NCI-H1105 (cell line): ENCODE data around the gene MYEOV.

Experiments
- DNase-seq: peaks from one replicate; lab custom pipeline; 2025; lab: John Stamatoyannopoulos, UW

Gene MYEOV

GRCh38 chr11:69287968-69288882 is 5.7 kb upstream of the MYEOV start:
- DNase-seq, result no peak

DNA sequence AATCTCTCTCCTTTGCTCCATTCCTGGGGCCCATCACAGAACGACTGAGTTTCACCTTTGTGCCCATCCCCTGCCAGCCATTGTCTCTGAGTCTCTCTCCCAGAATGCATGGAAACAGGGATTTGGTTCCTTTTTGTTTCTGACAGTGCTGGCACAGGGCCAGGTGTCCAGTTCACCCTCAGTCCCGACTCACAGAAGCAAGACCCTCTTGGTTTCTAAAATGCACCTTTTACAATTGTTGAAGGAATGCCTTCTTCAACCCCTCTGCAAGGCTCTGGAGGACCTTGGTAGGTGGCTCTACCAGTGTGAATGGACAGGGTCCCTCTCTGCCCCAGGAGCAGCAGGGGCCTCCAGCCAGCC is 5.1 kb upstream of the MYEOV start:
- DNase-seq, result no peak

GRCh38 chr11:69290806-69291205 is 3.1 kb upstream of the MYEOV start:
- DNase-seq, result no peak

GRCh38 chr11:69291459-69292110 is 2.4 kb upstream of the MYEOV start:
- DNase-seq, result no peak

DNA sequence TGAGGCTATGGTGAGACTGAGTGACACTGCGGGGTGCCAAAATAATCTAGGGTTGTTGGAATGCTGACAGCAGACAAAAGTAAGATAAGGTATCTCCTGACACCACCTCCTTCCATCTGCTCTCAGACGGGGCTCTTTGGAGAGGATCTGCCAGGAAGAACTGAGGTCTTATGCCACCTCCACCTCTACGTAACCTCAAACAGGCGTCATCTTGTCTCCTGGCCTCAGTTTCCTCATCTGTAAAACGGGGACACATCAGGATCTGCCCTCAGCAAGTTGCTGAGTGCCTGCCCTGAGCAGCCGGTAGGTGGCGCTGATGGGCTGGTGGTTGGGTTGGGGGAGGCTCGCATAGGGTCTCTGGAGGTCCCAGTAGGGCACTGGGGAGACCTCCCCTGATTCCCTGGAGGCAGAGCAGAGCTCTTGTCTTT is 1.7 kb upstream of the MYEOV start:
- DNase-seq, result no peak

- DNase-seq, result no peak
Observed at GRCh38 chr11:69293087-69293486, 868 bp upstream of the MYEOV start.

- no peak for DNase-seq
Observed at GRCh38 chr11:69294571-69295078, 670 bp downstream of the MYEOV start.

DNA sequence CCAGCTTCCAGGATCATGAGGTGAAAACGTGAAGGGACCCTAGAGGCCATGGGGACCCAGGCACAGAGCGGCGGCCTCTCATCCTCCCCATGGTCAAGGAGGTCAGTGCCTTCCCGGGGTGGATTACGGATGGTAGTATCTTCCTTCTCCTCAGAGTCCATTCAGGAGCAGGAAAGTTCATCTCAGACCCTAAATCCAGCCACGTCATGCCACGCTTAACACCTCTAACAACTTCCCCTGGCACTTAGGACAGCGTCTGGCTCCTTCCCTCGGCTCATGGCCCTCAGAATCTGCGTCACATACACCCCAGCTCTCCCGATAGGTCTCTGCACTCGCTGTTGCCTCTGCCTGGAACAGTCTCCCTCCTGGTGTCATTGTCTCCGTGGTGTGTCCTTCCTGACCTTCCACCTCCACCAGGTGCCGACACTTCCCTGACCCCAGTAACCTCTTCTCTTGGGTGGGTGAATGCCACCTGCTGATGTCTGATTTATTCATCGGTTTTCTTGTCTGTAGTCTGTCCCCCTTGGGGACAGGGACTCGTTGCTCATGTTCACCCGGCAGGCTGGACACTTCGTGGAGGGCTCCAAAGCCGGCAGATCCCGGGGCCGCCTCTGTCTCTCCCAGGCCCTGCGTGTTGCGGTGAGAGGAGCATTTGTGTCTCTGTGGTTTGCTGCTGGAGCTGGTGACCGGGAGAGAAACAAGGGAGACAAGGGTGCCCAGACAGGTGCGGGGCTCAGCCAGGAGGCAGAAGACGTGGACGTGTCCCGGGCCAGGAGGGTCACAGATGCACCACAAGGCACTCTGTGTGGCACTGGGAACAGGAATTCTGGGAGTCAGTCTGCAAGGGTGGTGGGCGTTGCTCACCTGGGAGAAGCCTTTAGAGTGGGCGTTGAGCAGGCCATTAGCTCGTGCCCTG is 1.4 kb downstream of the MYEOV start:
- DNase-seq, result no peak

- no peak for DNase-seq
Observed at GRCh38 chr11:69295995-69296889, 2.3 kb downstream of the MYEOV start.

GRCh38 chr11:69296890-69297786 is 3.2 kb downstream of the MYEOV start:
- peak; percentile 20 for DNase-seq

DNA sequence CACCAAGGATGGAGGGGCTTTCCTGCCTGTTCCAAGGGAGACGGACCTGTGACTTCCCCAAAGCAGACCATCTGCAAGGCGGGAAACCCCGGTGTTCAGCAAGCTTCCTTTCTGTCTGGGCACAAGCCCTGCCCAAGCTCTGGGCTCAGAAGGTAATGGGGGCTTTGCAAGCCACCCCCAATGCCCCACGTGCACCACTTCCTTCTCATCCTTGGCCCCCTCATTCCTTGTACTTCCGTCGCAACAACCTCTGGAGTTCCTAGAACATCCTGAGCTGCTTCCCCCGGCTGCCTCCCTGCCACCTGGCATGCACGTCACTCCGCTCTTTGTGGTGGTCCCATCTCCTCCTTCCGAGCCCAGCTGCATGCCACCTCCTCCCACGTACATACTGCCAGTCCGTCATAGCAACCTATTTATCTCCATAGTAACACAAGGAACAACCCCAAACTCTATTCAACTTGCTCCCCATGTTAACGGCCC is 3.9 kb downstream of the MYEOV start:
- no peak for DNase-seq

GRCh38 chr11:69298267-69299022 is 4.5 kb downstream of the MYEOV start:
- no peak for DNase-seq

DNA sequence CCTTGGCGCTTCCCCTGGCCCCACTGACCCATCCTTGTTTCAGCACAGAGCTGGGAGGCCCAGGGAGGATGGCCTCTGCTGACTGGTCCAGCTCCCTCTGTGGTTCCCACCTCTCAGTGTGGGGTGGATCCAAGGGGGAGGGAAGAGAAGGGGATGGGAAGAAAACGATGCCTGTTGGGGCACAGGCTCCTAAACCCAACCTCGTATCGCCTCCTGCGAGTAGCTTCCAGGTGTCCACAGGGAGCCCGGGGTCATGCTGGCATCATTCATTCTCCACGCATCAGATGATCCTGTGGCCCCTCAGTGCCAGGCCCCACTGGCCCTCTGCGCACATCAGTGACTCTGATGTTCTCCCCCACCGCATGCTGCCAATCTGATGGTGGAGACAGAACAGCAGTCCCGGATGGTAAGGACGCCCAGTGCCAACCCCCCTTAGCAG is 5.1 kb downstream of the MYEOV start:
- no peak for DNase-seq

GRCh38 chr11:69299572-69299971 is 5.6 kb downstream of the MYEOV start:
- DNase-seq, result no peak

DNA sequence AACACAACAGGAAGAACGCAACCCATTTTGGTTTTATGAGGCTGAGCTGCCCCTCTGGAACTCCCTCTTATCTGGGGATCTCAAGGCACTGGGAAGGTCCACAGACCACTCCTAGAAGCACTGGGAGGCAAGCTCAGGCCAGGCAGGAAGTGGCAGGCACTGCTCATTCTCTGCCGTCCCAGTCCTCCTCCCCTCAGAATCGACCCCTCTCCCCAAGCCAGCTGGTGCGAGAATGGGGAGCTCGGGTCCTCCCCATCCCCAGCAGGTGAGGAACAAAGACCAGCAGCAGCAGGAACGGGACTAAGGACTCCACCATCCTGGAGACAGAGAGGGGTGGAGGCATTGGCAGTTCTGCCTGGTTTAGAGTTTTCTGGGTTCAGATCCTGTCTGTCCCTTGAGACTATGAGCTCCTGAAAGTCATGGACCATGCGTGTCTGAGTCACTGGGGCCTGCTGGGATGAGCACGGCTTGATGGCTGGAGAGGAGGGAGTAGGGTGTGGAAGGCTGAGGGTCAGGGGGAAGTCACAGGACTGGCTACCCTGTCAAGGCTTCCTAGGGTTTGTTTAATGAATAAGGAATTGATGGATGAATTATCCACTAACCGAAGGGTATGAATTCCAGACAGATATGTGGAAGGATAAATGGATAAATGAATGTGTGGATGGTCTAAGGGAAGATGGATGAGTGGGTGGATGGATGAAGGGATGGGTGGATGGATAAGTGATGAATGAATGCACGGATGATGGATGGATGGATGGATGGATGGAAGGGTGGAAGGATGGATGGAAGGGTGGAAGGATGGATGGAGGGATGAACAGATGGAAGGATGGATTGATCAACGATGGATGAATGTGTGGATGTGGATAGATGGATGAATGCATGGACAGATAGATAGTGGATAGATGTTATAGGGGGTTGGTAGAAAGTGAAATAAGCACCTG is 6.4 kb downstream of the MYEOV start:
- no peak for DNase-seq

DNA sequence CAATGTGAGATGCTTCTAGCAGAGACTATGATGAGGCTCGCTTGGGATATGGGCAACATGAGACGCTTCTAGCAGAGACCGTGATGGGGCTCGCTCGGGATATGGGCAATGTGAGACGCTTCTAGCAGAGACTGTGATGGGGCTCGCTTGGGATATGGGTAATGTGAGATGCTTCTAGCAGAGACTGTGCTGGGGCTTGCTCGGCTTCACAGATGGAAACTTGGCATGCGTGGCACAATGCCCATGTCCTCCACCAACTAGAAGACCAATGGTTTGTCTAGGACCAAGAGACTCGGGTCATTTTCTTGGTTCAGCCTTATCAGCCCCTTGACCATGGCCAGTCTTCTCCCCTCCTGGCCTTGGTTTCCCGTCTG is 7.1 kb downstream of the MYEOV start:
- no peak for DNase-seq

GRCh38 chr11:69301455-69302401 is 7.8 kb downstream of the MYEOV start:
- DNase-seq, result peak; percentile 20
